Ovary (tissue), 10 donors: ENCODE results near the gene DMXL1. TPM values are rescaled to one million over a fixed set of nuclear protein-coding genes. Genes with fewer than 3 reads are reported as not detected.

Source experiments
- DNase-seq, 5 donors: peaks; one replicate each; pipeline ENCODE4 v3.0.0-alpha.2; 2019 to 2020
- H3K27ac ChIP-seq, 2 donors: fragments of 200-600 bp; one replicate each; pipeline versions ENCODE4 v1.5.1 to v1.8.0; 2019 to 2022
- H3K27me3 ChIP-seq: fragments of 200-600 bp; one replicate; pipeline ENCODE4 v1.8.0; 2022
- H3K36me3 ChIP-seq: fragments of 200-600 bp; sonication (generic); one replicate; pipeline ENCODE4 v1.5.1; 2019
- H3K4me1 ChIP-seq: one replicate; pipeline ENCODE4 v1.8.1; 2013; ENCODE audit warnings: mild to moderate bottlenecking, moderate library complexity; ENCODE audit not compliant: insufficient read depth
- H3K4me3 ChIP-seq: fragments of 200-600 bp; sonication (generic); one replicate; pipeline ENCODE4 v1.5.1; 2017
- H3K9me3 ChIP-seq, 2 donors: fragments of 200-600 bp in 1 of 2; sonication (generic) in 1 of 2; one replicate each; pipeline versions ENCODE4 v1.5.1 to v1.8.1; 2013 to 2019; ENCODE audit warnings: mild to moderate bottlenecking in 1 of 2, moderate library complexity in 1 of 2
- EP300 ChIP-seq: sonication (generic); formaldehyde crosslinking; IDR thresholded peaks from one replicate; pipeline ENCODE4 v1.6.1; 2017; ENCODE audit warnings: antibody characterized with exemption
- POLR2A ChIP-seq: fragments of 450-650 bp; IDR thresholded peaks from one replicate; pipeline ENCODE4 v1.6.1; 2017; ENCODE audit warnings: antibody characterized with exemption, mild to moderate bottlenecking, moderate library complexity
- WGBS, 3 donors: extraction: QIAGEN DNeasy Blood & Tissue Kit in 1 of 3; methylation state at CpG; one replicate each; pipeline versions ENCODE4 v1.1.5 to v1.1.7; 2013 to 2017; 5-methylcytosine and 5-hydroxymethylcytosine counted together
- intact Hi-C, 4 donors: fragments of 100-400 bp; cut with DNase I; formaldehyde crosslinking; loops; one replicate each; pipeline versions ENCODE4 v1.11.0 to v1.15.1; 2022 to 2023
- long read RNA-seq, 3 donors: library from polyadenylated mRNA in 2 of 3; unstranded in 2 of 3; transcript quantifications; one replicate each; pipeline ENCODE4 v2.0.0 and lab custom pipeline, GENCODE V29; 2021 to 2026
- polyA plus RNA-seq, 2 donors: library from polyadenylated mRNA; stranded (reverse); fragments of 200-250 nt in 1 of 2; fragments of 350-450 nt in 1 of 2; fragmentation: Illumina TruSeq in 1 of 2; extraction: RNeasy Lipid Tissue Mini Kit (QIAGEN cat#74804) in 1 of 2; gene quantifications; one replicate each; pipeline ENCODE4 v1.2.3, GENCODE V29; 2013 to 2014
- total RNA-seq, 7 donors: library from RNA; depleted of rRNA in 2 of 7; stranded (reverse); fragments of >200 nt in 2 of 7; fragmentation: NEBNext Ultra II Directional in 3 of 7; extraction: Animal tissue kit (Norgen Biotek cat#: 25700) in 3 of 7; gene quantifications; one replicate each; pipeline versions ENCODE4 v1.1.0 to v1.2.4, GENCODE V29; 2016 to 2023
- TF ChIP-seq, protein P1 (sequence below), 3 donors: fragments of 450-650 bp in 2 of 3; fragments of 200-600 bp in 1 of 3; IDR thresholded peaks; one replicate each; pipeline versions ENCODE4 v1.5.1 to v1.8.0; 2016 to 2022; ENCODE audit warnings: antibody characterized with exemption in 3 of 3, mild to moderate bottlenecking in 1 of 3
- donor health status: DM: no; HTN: no; CAD: no; lungs with moderate emphysema.
- donor health status: DM: no; HTN: no; CAD: no.
- donor health status: Bipolar disorder and iron deficiency.
- donor health status: DM: yes; HTN: yes; CAD: no.
- donor health status: DM: no; HTN: no; CAD: no.
- donor health status: DM: yes; HTN: yes; CAD: no.

Gene DMXL1, protein sequence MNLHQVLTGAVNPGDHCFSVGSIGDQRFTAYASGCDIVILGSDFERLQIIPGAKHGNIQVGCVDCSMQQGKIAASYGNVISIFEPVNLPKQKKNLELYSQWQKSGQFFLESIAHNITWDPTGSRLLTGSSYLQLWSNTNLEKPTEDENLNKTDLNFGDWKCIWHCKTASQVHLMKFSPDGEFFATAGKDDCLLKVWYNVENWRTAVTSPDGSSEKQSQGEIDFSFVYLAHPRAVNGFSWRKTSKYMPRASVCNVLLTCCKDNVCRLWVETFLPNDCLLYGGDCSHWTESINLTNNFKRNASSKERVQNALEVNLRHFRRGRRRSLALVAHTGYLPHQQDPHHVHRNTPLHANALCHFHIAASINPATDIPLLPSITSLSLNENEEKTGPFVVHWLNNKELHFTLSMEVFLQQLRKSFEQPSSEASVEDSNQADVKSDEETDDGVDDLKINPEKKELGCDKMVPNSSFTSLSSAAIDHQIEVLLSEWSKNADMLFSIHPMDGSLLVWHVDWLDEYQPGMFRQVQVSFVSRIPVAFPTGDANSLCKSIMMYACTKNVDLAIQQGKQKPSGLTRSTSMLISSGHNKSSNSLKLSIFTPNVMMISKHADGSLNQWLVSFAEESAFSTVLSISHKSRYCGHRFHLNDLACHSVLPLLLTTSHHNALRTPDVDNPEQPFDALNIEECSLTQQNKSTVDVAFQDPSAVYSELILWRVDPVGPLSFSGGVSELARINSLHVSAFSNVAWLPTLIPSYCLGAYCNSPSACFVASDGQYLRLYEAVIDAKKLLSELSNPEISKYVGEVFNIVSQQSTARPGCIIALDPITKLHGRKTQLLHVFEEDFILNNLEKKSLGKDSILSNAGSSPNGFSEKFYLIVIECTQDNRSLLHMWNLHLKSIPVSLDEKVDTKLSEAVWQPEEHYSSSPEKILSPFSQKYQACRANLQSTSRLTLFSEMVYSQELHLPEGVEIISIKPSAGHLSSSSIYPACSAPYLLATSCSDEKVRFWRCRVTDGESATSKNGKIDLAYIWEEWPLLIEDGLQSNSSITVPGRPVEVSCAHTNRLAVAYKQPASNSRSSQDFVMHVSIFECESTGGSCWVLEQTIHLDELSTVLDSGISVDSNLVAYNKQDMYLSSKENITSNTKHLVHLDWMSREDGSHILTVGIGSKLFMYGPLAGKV (N-terminal part only)
- total RNA-seq: 10 to 100 TPM; 33.9 to 50.1 (median 40.6) TPM
- 10 to 100 TPM; 11.9 to 19.2 TPM for polyA plus RNA-seq
- long read RNA-seq, donor 1, partial matches to known transcripts: 18 of 29 reads
- long read RNA-seq, donor 1, other reads (novel, unspliced or antisense): 11 of 29 reads
- long read RNA-seq, donor 2: 0 reads
- long read RNA-seq, donor 3, partial matches to known transcripts: 15 of 17 reads
- long read RNA-seq, donor 3, other reads (novel, unspliced or antisense): 2 of 17 reads

DNA sequence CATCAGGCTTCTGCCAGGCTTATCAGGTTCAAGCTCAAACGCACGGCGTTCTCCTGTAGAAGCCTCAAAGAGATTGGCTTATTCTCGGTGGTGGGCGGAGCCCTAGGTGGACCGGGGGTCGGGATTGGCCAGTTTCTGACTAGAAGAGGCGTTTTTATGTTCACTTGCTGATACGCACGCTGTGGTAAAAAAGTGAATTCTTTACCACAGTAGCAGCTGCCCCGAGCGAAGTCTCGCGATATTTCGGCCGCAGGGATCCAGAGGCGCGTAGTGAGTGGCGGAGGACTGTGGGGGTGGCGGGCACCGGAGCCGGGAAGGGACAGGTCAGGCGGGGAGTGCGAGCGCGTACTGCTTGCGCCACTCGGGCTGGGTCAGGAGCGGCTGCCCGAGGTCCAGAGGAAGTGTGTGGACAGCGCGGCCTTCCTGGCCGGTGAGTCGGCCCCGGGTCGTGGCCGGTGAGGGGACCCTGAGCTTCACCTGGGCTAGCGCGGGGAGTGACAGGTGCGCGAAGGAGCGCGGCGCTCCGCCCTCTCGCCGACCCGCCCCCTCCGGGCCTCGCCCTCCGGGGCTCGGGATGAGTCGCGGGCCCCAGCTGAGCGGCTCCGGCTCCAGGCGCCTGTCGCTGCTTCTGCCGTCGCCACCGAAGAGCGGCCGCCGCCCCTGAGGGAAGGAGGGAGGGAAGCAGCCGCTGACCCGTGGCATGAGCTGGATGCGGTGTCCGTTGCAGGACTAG lies at the start of gene DMXL1:
TSS of gene DMXL1 (plus strand) at position 260 of the 733 bp plus-strand sequence. CDS start 483 bp downstream, outside the sequence.
- Histone ChIP-seq H3K36me3 (no peaks in the 10 kb centered on the region), H3K4me3 (peak within 1 kb of the TSS; percentile 91), H3K4me1 (peaks cover 9% of the 10 kb centered on the region), H3K27me3 (no peaks in the 10 kb centered on the region), H3K9me3 (no peaks in the 10 kb centered on the region), H3K27ac (peak within 1 kb of the TSS; percentile 64 to 87)
- peak; percentile 98 to 100 (median 99) for DNase-seq
- TF ChIP-seq EP300 (peak; percentile 46), POLR2A (peak; percentile 66)
- TF ChIP-seq, protein P1, sequence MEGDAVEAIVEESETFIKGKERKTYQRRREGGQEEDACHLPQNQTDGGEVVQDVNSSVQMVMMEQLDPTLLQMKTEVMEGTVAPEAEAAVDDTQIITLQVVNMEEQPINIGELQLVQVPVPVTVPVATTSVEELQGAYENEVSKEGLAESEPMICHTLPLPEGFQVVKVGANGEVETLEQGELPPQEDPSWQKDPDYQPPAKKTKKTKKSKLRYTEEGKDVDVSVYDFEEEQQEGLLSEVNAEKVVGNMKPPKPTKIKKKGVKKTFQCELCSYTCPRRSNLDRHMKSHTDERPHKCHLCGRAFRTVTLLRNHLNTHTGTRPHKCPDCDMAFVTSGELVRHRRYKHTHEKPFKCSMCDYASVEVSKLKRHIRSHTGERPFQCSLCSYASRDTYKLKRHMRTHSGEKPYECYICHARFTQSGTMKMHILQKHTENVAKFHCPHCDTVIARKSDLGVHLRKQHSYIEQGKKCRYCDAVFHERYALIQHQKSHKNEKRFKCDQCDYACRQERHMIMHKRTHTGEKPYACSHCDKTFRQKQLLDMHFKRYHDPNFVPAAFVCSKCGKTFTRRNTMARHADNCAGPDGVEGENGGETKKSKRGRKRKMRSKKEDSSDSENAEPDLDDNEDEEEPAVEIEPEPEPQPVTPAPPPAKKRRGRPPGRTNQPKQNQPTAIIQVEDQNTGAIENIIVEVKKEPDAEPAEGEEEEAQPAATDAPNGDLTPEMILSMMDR (IDR thresholded peaks at IDR 0.05): no peak
- WGBS, 3 donors: 0% methylated on average over 52 to 68 of the region's 68 CpGs
- intact Hi-C loops: no loop called here

DNA sequence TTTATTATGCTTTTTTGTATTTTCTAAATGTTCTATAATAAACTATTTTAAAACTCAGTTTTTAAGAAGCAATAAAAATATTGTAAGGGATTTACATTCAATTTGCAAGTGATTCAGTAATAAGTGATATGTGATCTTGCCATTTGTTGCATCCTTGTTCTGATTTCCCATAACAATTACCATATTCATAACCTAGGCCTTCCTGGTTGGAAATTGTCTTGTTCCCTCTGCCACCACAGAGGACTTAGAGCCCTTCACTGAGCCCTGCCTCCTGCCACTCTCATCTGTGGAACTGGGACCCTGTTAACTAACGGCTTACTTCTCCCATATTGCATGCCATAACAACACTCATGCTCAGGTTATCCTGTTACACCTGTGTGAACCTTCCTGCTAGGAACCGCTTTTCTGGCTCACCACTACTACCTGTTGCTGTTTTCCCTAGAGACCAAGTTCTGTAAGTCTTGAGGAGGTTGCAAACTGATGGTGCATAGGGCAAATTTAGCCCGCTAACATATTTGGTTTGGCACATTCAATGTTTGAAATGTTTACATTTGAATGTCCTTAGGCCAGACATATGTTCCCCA lies 49.6 kb upstream of the DMXL1 start:
- no peak for TF ChIP-seq EP300
- no peak for TF ChIP-seq POLR2A
- TF ChIP-seq, protein P1 (IDR thresholded peaks at IDR 0.05): no peak
- no peak overlapping the region for H3K4me3 ChIP-seq
- H3K4me1 ChIP-seq: no peaks in the 10 kb centered on the region
- no peaks in the 10 kb centered on the region for H3K9me3 ChIP-seq
- no peaks in the 10 kb centered on the region for H3K36me3 ChIP-seq
- intact Hi-C loops: no loop called here
- 87 to 88% (median 88%) methylated on average over 3 of the region's 3 CpGs for WGBS, 3 donors
- H3K27ac ChIP-seq: no peak overlapping the region
- H3K27me3 ChIP-seq: no peaks in the 10 kb centered on the region
- no peak for DNase-seq

DNA sequence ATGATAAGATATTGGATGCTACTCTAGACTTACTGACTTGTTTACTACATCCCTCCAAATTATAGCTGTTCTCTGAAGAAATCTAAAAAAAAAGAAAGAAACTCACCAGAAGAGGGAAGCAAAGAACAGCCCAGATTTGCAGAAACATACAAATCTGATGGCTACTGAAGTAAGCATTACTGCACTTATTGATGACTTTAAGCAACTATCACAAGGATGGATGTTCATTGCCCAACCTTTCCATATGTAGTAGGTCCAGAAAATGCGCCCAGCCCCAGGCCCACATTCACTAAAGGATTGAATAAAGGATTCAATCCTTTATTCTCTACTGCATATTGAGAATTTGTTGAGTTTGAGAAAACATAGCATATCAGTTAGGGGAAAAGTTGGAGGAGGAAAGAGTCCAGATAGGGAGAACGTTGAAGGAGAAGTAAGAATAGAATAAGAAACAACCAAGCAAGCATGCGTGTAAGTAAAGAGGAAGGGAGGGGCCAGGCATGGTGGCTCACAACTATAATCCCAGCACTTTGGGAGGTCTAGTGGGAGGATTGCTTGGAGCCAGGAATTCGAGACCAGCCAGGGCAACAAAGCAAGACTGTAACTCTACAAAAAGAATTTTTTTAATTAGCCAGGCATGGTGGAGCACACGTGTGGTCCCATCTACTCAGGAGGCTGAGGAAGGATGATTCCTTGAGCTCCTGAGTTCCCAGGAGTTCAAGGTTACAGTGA lies 48.7 kb upstream of the DMXL1 start:
- WGBS, 3 donors: 29 to 37% (median 31%) methylated on average over 5 of the region's 5 CpGs
- intact Hi-C loops: no loop called here

More for the DNA sequence above, 48.7 kb upstream of the DMXL1 start:
- Histone ChIP-seq H3K4me3 (no peak overlapping the region), H3K27ac (no peak overlapping the region), H3K9me3 (no peaks in the 10 kb centered on the region), H3K4me1 (no peaks in the 10 kb centered on the region), H3K36me3 (no peaks in the 10 kb centered on the region), H3K27me3 (no peaks in the 10 kb centered on the region)
- DNase-seq: no peak
- TF ChIP-seq EP300: no peak
- TF ChIP-seq, protein P1 (IDR thresholded peaks at IDR 0.05): no peak
